ENCODE data around the gene NUAK2.

Gene NUAK2

DNA sequence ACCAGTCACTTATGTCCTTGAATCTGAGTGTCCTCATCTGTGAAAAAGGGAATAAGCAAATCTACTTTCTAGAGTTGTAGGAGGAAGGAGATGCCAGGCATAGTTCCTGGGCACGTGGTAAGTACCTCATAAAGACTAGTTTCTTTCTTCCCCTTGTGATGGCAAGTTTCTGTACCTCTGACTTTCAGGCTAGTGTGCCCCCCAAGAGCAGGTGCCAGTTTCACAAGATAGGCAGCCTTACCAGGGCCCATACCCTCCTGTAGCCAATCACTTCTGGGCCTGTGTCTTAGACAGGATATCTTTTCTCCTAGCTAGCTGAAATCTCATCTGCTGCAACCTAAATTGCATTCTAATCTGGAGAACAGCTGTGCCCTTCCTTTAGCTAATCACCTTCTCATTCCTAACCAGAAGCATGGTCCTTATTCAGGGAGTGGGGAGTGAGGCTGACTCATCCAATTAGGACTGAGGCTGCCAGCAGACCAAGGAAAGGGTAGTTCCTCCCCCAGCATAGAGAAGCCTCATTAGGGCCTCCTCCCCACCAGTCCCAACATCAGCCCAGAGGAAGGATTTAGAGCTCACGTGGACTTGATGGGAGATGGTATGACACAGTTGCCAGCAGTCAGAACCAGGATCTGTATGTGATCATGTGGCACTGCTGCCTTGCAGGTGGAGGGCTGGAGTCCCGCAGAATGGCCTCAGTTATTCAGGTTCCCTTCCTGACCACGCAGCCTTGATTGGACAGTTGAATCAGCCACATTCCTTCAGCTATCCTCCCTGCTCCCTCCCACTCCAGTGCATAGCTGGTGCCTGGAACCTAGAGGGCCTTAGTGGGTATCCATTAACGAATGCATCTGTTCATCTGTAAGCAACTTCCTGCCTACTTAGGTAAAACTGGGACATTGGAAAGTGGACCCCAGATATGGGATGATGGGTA lies 27.3 kb upstream of the NUAK2 start:
- in situ Hi-C loops (cut with MboI; ENCODE audit: low sequenced_read_pairs) = no loop called here

DNA sequence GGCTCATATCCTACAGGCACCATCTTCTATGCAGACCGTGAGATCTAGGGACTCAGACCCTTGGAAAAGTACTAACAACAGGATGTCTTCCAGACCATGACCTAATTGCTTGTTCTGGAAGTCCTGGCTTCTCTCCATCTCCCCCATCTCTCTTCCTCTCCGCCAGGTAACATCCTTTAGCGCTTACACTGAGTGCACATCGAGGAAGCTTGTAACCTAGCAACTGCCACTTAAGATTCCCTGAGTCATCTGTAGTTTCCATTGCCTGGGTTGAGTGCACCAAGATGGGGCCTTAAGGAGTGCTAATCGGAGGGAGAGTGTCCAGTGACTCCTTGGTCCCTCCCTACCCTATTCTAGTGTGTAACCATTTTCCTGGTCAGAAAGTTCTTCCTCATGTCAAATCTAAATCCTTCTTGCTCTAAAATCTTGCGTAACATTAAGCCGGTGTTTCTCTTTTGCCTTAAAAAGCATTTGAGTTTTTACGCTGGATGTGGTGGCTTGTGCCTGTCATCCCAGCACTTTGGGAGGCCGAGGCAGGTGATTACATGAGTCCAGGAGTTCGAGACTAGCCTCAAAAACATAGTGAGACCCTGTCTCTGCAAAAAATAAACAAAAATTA lies 25.5 kb upstream of the NUAK2 start:
- in situ Hi-C loops (cut with MboI; ENCODE audit: low sequenced_read_pairs) = no loop called here

- in situ Hi-C loops (cut with MboI; ENCODE audit: low sequenced_read_pairs) = no loop called here
These were observed 24.2 kb upstream of the NUAK2 start for GRCh38 chr1:205345761-205346160.

- in situ Hi-C loops (cut with MboI; ENCODE audit: low sequenced_read_pairs) = no loop called here
These were observed 22.8 kb upstream of the NUAK2 start for GRCh38 chr1:205344066-205344928.

DNA sequence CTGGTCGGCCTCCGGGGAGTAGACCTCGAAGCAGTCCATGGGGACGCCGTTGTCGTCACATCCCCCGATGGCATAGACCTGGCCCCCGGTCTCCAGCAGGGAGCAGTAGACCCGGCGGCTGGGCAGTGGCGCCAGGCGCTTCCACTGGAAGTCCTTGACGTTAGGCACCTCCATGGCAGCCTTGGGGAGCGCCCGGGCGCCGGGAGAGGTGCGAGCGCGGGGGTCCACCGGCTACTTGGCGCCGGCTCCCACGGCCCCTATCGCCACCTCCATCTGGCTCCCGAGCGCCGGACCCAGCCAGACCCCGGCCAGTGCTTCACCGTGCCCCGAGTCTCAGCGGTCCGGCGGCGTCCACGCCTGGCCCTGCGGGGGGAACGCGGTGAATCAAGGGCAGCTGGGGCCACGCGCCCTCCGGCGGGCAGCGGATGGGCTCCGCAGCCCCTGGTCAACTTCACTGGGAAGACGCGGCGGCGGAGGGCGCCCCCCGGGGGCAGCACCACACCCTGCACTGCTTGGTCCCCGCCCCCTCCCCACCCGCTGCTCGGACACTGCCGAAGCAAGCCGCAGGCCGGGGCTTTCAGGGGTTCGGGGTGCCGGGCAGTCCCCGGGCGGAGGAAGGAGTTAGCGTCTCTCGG lies 22.0 kb upstream of the NUAK2 start:
- in situ Hi-C loops (cut with MboI; ENCODE audit: low sequenced_read_pairs) = no loop called here

GRCh38 chr1:205342986-205343385 lies 21.4 kb upstream of the NUAK2 start:
- in situ Hi-C loops (cut with MboI; ENCODE audit: low sequenced_read_pairs) = no loop called here

DNA sequence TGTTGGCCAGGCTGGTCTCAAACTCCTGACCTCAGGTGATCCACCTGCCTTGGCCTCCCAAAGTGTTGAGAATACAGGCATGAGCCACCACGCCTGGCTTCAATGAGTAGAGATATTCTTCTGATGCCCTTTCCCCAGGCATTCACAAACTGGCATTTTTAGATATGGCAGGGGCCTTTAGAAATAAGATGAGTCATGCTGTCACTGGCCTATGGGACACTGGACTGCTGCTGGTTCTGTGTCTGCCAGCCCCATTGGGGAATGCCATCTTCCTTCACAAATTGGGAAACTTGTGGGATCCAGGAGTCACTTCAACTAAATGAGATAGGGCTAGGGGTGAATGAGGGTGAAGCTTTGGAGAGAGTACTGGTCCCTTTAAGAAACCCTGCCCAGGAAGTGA lies 19.1 kb upstream of the NUAK2 start:
- in situ Hi-C loops (cut with MboI; ENCODE audit: low sequenced_read_pairs) = no loop called here

DNA sequence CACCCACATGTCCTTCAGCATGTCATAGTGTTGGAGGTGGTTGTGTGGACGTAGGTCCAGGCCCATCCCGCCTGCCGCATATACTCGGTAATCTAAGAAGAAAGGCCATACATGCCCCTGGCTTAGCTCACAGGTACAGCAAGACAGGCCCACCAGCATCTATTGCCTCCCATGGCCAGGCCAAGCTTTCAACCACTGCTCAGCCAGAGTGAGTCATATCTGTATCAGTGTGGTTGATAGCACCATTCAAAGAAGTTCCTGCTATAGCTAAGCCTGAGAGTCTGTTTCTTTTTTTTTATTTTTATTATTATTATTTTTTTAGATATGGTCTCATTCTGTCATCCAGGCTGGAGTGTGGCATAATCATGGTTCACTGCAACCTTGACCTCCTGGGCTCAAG lies 18.2 kb upstream of the NUAK2 start:
- in situ Hi-C loops (cut with MboI; ENCODE audit: low sequenced_read_pairs) = no loop called here

DNA sequence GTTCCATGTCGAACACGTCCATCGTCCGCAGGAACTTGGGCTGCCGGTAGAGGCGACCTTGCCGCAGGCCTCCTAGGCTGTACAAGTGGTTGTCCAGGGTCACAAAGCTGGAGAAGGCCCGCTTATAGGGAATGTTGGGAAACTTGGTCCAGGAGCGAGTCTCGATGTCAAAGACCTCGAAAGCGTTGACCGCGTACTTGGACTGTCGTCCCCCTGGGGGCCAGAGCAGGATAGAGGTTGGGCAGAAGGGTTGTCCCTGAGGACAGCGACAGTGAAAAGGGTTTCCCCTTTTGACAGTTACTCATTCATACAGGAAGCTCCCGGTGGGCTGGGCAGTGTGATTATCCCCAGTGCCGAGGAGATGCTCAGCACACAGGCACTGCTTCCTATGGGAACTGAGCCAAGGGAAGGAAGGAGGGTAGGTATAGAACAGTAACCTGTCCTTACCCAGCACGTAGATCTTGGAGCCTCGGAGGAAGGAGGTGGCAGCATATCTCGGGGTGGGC lies 17.7 kb upstream of the NUAK2 start:
- in situ Hi-C loops (cut with MboI; ENCODE audit: low sequenced_read_pairs) = no loop called here

GRCh38 chr1:205338011-205338410 lies 16.5 kb upstream of the NUAK2 start:
- in situ Hi-C loops (cut with MboI; ENCODE audit: low sequenced_read_pairs) = no loop called here

- in situ Hi-C loops (cut with MboI; ENCODE audit: low sequenced_read_pairs) = no loop called here
These were observed 15.9 kb upstream of the NUAK2 start for GRCh38 chr1:205337481-205337880.

DNA sequence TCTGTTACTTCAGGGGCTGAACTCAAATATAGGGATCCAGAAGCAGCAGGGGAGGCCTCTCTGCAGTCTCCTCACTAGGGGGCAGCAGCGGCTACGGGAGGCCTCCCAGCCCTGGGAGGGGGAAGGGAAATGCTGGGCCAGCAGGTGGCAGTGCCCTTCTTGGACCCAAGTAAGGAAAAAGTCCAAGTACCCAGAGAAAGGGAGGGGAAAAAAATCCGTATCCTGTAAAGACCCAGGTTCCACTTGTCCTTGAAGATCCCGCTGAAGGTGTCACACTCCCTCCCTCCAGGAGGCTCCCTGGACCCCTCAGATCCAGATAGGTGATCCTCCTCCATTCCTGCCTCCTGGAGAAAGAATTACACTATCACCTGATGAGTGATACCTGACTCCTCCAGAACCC lies 14.1 kb upstream of the NUAK2 start:
- in situ Hi-C loops (cut with MboI; ENCODE audit: low sequenced_read_pairs) = no loop called here

- in situ Hi-C loops (cut with MboI; ENCODE audit: low sequenced_read_pairs) = no loop called here
These were observed 10.7 kb upstream of the NUAK2 start for GRCh38 chr1:205332015-205332791.

- in situ Hi-C loops (cut with MboI; ENCODE audit: low sequenced_read_pairs) = no loop called here
These were observed 8.6 kb upstream of the NUAK2 start for GRCh38 chr1:205330150-205330549.

- in situ Hi-C loops (cut with MboI; ENCODE audit: low sequenced_read_pairs) = no loop called here
These were observed 8.2 kb upstream of the NUAK2 start for GRCh38 chr1:205329719-205330118.

- in situ Hi-C loops (cut with MboI; ENCODE audit: low sequenced_read_pairs) = no loop called here
These were observed 6.9 kb upstream of the NUAK2 start for GRCh38 chr1:205328476-205328875.

DNA sequence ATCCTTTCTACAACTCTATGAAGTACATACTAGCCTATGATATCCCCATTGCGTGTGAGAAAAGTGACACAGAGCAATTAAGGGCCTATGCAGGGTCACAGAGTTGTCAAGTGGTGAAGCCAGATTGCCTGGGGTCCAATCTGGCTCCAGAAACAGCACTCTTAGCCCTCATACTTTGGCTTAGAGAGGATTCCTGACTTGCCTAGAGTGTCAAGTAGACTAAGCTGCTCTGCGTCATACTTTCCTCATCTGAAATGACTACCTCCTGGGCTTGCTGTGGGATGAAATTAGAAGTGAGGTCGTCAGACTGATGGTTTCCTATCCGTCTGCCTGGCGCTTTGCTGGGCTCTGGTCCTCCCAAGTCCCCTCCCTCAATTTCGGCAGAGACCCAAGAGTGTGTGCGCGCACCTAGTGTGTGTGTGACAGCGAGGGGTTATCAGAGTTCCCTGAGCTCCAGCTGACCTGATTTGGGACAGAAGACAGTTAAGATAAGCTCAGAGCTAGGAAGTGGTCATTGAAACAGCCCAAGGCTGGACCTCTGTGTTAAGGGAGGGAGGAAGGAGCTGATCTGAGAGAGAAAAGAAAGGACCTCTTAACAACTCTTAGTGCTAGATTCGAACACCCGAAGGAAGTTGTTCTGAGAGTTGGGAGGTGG lies 5.4 kb upstream of the NUAK2 start:
- in situ Hi-C loops (cut with MboI; ENCODE audit: low sequenced_read_pairs) = no loop called here

- in situ Hi-C loops (cut with MboI; ENCODE audit: low sequenced_read_pairs) = no loop called here
These were observed 3.9 kb upstream of the NUAK2 start for GRCh38 chr1:205325334-205325884.

DNA sequence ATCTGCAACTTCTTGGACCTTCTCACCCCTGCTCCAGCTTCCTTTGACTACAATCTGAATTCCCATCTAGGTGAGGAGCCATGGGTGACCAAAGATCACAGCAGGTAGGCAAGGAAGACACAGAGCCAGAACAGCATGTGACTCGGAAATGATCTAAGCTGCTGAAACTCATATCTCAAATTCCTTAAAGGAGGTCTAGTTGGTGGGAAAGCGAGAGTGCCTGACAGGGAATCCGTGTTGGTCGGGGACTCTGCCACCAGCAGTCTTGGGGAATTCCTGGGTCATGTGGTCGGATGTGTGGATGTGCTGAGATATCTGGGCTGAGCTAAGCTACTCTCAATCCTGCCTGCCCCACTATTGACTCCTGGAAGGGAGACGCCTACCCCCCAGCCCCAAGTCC lies 3.2 kb upstream of the NUAK2 start:
- in situ Hi-C loops (cut with MboI; ENCODE audit: low sequenced_read_pairs) = loop anchor here (5.0 kb wide), 1 partner anchor 47 kb away; no protein-coding TSS in a partner anchor
